Liver (tissue), 9 donors: ENCODE results near the gene SPCS1. TPM values are rescaled to one million over a fixed set of nuclear protein-coding genes. Genes with fewer than 3 reads are reported as not detected.

Experiments used
- DNase-seq: peaks from one replicate; pipeline ENCODE4 v3.0.0-alpha.2; 2017; ENCODE audit warnings: low spot score
- H3K27ac ChIP-seq, 2 donors: one replicate each; pipeline ENCODE4 v1.7.0; 2013; ENCODE audit warnings: inconsistent platforms in 2 of 2, low read length in 2 of 2, control low read depth in 1 of 2, low read depth in 1 of 2, mild to moderate bottlenecking in 1 of 2
- H3K27me3 ChIP-seq, 4 donors: one replicate each; pipeline versions ENCODE4 v1.6.1 to v1.7.0; 2013; ENCODE audit warnings: low read length in 3 of 4, inconsistent platforms in 1 of 4, mild to moderate bottlenecking in 1 of 4, moderate library complexity in 1 of 4; ENCODE audit not compliant: control insufficient read depth in 4 of 4, insufficient read depth in 4 of 4
- H3K36me3 ChIP-seq, 4 donors: one replicate each; pipeline versions ENCODE4 v1.6.1 to v1.7.0; 2013; ENCODE audit warnings: low read length in 3 of 4, mild to moderate bottlenecking in 3 of 4, low read depth in 1 of 4, moderate library complexity in 1 of 4; ENCODE audit not compliant: control insufficient read depth in 4 of 4, insufficient read depth in 3 of 4
- H3K4me1 ChIP-seq, 4 donors: one replicate each; pipeline versions ENCODE4 v1.6.1 to v1.7.0; 2013; ENCODE audit warnings: low read length in 3 of 4, mild to moderate bottlenecking in 3 of 4, moderate library complexity in 1 of 4; ENCODE audit not compliant: control insufficient read depth in 4 of 4, insufficient read depth in 4 of 4
- H3K4me3 ChIP-seq, 3 donors: one replicate each; pipeline versions ENCODE4 v1.6.1 to v1.7.0; 2013; ENCODE audit warnings: low read length in 3 of 3, control low read depth in 1 of 3, low read depth in 1 of 3, mild to moderate bottlenecking in 1 of 3
- H3K9ac ChIP-seq, 2 donors: one replicate each; pipeline ENCODE4 v1.7.0; 2013; ENCODE audit warnings: low read length in 2 of 2, mild to moderate bottlenecking in 2 of 2, moderate library complexity in 2 of 2, control low read depth in 1 of 2, low read depth in 1 of 2
- H3K9me3 ChIP-seq, 4 donors: one replicate each; pipeline versions ENCODE4 v1.6.1 to v1.7.0; 2013; ENCODE audit warnings: low read length in 3 of 4; ENCODE audit not compliant: control insufficient read depth in 4 of 4
- EGR1 ChIP-seq, 2 donors: IDR thresholded peaks; 2 replicates each; pipeline ENCODE4 v1.6.1; 2016 to 2018; ENCODE audit warnings: antibody characterized with exemption in 2 of 2, low read depth in 2 of 2
- FOXA1 ChIP-seq: IDR thresholded peaks from 2 replicates; pipeline ENCODE4 v1.6.1; 2016; ENCODE audit warnings: antibody characterized with exemption
- FOXA2 ChIP-seq: IDR thresholded peaks from 2 replicates; pipeline ENCODE4 v1.6.1; 2016; ENCODE audit warnings: antibody characterized with exemption
- GABPA ChIP-seq, 2 donors: IDR thresholded peaks in 1 of 2; conservative IDR thresholded peaks in 1 of 2; 2 replicates each; pipeline ENCODE4 v1.6.1; 2016; ENCODE audit warnings: antibody characterized with exemption in 2 of 2, mild to moderate bottlenecking in 1 of 2, moderate library complexity in 1 of 2
- HNF4A ChIP-seq, 2 donors: conservative IDR thresholded peaks; 2 replicates each; pipeline ENCODE4 v1.6.1; 2016; ENCODE audit warnings: antibody characterized with exemption in 2 of 2, mild to moderate bottlenecking in 2 of 2
- HNF4G ChIP-seq: IDR thresholded peaks from 2 replicates; pipeline ENCODE4 v1.6.1; 2016; ENCODE audit warnings: antibody characterized with exemption
- NR2F2 ChIP-seq: IDR thresholded peaks from 2 replicates; pipeline ENCODE4 v1.6.1; 2016; ENCODE audit warnings: antibody characterized with exemption
- RAD21 ChIP-seq, 2 donors: IDR thresholded peaks; 2 replicates each; pipeline ENCODE4 v1.6.1; 2016; ENCODE audit warnings: antibody characterized with exemption in 2 of 2, mild to moderate bottlenecking in 2 of 2
- RXRA ChIP-seq, 2 donors: IDR thresholded peaks; 2 replicates each; pipeline ENCODE4 v1.6.1; 2017 to 2018; ENCODE audit warnings: antibody characterized with exemption in 2 of 2, mild to moderate bottlenecking in 1 of 2
- SP1 ChIP-seq: IDR thresholded peaks from 2 replicates; pipeline ENCODE4 v1.6.1; 2018; ENCODE audit warnings: antibody characterized with exemption, mild to moderate bottlenecking
- YY1 ChIP-seq: IDR thresholded peaks from 2 replicates; pipeline ENCODE4 v1.6.1; 2016; ENCODE audit warnings: antibody characterized with exemption, mild to moderate bottlenecking
- WGBS: extraction: QIAGEN DNeasy Blood & Tissue Kit; methylation state at CpG from one replicate; pipeline ENCODE4 v1.1.7; 2013; 5-methylcytosine and 5-hydroxymethylcytosine counted together
- polyA plus RNA-seq, 2 donors: library from polyadenylated mRNA; stranded (reverse) in 1 of 2; unstranded in 1 of 2; fragments of 200-250 nt in 1 of 2; fragments of >200 nt in 1 of 2; fragmentation: Nextera tagmentation in 1 of 2; extraction: Ambion mirVana in 1 of 2; gene quantifications; one replicate each; pipeline versions ENCODE4 v1.2.1 to v1.2.3, GENCODE V29; 2013 to 2015
- total RNA-seq, 2 donors: library from RNA; depleted of rRNA; stranded (reverse); fragments of >200 nt; gene quantifications; one replicate each; pipeline ENCODE4 v1.2.3, GENCODE V29; 2014
- TF ChIP-seq, protein P1 (sequence below): IDR thresholded peaks from 2 replicates; pipeline ENCODE4 v1.6.1; 2016; ENCODE audit warnings: antibody characterized with exemption, mild to moderate bottlenecking
- TF ChIP-seq, protein P2 (sequence below): IDR thresholded peaks from 2 replicates; pipeline ENCODE4 v1.6.1; 2016; ENCODE audit warnings: antibody characterized with exemption
- TF ChIP-seq, protein P3 (sequence below): IDR thresholded peaks from 2 replicates; pipeline ENCODE4 v1.6.1; 2016; ENCODE audit warnings: antibody characterized with exemption
- TF ChIP-seq, protein P4 (sequence below): fragments of 150-350 bp; IDR thresholded peaks from 2 replicates; pipeline ENCODE4 v1.5.1; 2017; ENCODE audit warnings: improper control_type of control experiment, low read depth, low read length; ENCODE audit not compliant: missing input control
- donor health status: healthy.
- donor health status: healthy.
- donor health status: healthy.
- donor health status: healthy.
- donor health status: healthy.

The SPCS1 gene
- total and polyA plus RNA-seq, 4 donors = 42.3 to 227 (median 113) TPM

DNA sequence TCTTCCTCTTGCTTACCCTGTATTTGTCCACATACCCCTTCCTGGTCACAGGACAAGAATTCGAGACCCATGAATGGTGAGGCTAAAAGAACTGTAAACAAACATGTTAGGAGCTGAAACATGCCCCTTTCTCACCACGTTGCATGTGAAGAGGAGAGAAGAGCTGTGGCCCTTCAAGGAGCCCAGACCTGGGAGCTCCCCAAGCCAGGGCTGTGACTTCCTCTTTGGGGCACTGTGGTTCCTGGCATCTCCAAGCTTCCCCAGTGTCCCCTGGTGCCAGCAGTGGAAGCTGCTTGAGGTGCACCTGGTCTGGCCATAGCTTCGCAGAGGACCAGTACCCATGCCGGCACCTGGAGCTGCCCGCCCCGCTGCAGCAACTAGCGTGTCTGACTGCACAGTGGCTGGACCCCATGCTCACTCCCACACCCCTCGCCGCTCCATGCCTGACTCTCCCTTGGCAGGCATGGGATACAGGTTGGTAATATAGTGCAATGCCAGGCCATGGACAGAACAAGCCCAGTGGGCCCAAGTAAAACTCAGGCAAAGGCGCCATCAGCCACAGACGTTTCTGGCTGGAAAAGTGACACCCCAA, 9.9 kb downstream of the SPCS1 start:
- peaks cover 2 to 18% (median 10%) of the 10 kb centered on the region in 4 donors for H3K4me1 ChIP-seq
- no peak overlapping the region for H3K27ac ChIP-seq
- H3K36me3 ChIP-seq = peaks cover 0 to 5% (median 3%) of the 10 kb centered on the region in 4 donors
- no peaks in the 10 kb centered on the region for H3K27me3 ChIP-seq
- TF ChIP-seq, protein P1, sequence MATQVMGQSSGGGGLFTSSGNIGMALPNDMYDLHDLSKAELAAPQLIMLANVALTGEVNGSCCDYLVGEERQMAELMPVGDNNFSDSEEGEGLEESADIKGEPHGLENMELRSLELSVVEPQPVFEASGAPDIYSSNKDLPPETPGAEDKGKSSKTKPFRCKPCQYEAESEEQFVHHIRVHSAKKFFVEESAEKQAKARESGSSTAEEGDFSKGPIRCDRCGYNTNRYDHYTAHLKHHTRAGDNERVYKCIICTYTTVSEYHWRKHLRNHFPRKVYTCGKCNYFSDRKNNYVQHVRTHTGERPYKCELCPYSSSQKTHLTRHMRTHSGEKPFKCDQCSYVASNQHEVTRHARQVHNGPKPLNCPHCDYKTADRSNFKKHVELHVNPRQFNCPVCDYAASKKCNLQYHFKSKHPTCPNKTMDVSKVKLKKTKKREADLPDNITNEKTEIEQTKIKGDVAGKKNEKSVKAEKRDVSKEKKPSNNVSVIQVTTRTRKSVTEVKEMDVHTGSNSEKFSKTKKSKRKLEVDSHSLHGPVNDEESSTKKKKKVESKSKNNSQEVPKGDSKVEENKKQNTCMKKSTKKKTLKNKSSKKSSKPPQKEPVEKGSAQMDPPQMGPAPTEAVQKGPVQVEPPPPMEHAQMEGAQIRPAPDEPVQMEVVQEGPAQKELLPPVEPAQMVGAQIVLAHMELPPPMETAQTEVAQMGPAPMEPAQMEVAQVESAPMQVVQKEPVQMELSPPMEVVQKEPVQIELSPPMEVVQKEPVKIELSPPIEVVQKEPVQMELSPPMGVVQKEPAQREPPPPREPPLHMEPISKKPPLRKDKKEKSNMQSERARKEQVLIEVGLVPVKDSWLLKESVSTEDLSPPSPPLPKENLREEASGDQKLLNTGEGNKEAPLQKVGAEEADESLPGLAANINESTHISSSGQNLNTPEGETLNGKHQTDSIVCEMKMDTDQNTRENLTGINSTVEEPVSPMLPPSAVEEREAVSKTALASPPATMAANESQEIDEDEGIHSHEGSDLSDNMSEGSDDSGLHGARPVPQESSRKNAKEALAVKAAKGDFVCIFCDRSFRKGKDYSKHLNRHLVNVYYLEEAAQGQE = no peak
- no peak for TF ChIP-seq RXRA (IDR thresholded peaks at IDR 0.05)
- TF ChIP-seq NR2F2 = no peak
- no peak for TF ChIP-seq YY1
- no peak for TF ChIP-seq EGR1 (IDR thresholded peaks at IDR 0.05; ENCODE audit: low read depth in 2 of 2)
- no peak for TF ChIP-seq HNF4G
- no peak for TF ChIP-seq FOXA1
- no peak for TF ChIP-seq SP1
- TF ChIP-seq HNF4A (conservative IDR thresholded peaks at IDR 0.05) = no peak
- TF ChIP-seq, protein P2, sequence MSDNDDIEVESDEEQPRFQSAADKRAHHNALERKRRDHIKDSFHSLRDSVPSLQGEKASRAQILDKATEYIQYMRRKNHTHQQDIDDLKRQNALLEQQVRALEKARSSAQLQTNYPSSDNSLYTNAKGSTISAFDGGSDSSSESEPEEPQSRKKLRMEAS = no peak
- TF ChIP-seq, protein P3, sequence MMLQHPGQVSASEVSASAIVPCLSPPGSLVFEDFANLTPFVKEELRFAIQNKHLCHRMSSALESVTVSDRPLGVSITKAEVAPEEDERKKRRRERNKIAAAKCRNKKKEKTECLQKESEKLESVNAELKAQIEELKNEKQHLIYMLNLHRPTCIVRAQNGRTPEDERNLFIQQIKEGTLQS = no peak
- TF ChIP-seq GABPA (IDR thresholded peaks at IDR 0.05 in 1 of 2, conservative IDR thresholded peaks at IDR 0.05 in 1 of 2) = no peak
- no peak overlapping the region for H3K4me3 ChIP-seq
- 93% methylated on average over 11 of the region's 11 CpGs for WGBS
- no peak for DNase-seq
- no peaks in the 10 kb centered on the region for H3K9me3 ChIP-seq
- H3K9ac ChIP-seq = no peak overlapping the region

DNA sequence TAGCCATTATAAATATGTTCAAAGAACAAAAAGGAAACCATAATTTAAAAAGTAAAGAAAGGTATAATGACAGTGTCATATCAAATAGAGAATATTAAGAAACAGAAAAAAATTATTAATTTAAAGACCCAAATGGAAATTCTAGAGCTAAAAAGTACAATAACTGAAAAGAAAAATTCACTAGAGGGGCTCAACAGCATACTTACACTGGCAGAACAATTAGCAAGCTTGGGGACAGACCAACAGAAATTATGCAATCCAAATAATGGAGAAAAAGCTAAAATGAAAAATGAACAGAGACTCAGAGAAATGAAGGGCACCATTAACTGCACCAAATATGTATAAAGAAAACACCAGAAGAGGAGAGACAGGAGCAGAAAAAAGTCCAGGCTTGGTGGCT, 13.7 kb downstream of the SPCS1 start:
- H3K27me3 ChIP-seq = no peaks in the 10 kb centered on the region
- TF ChIP-seq FOXA1 (no peak), RXRA (IDR thresholded peaks at IDR 0.05) (no peak), HNF4A (conservative IDR thresholded peaks at IDR 0.05) (no peak), FOXA2 (no peak), HNF4G (no peak), NR2F2 (no peak), RAD21 (IDR thresholded peaks at IDR 0.05) (no peak)
- TF ChIP-seq, protein P1 = no peak
- TF ChIP-seq, protein P2 = no peak
- TF ChIP-seq, protein P3 = no peak
- TF ChIP-seq, protein P4, sequence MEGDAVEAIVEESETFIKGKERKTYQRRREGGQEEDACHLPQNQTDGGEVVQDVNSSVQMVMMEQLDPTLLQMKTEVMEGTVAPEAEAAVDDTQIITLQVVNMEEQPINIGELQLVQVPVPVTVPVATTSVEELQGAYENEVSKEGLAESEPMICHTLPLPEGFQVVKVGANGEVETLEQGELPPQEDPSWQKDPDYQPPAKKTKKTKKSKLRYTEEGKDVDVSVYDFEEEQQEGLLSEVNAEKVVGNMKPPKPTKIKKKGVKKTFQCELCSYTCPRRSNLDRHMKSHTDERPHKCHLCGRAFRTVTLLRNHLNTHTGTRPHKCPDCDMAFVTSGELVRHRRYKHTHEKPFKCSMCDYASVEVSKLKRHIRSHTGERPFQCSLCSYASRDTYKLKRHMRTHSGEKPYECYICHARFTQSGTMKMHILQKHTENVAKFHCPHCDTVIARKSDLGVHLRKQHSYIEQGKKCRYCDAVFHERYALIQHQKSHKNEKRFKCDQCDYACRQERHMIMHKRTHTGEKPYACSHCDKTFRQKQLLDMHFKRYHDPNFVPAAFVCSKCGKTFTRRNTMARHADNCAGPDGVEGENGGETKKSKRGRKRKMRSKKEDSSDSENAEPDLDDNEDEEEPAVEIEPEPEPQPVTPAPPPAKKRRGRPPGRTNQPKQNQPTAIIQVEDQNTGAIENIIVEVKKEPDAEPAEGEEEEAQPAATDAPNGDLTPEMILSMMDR = no peak
- H3K27ac ChIP-seq = no peak overlapping the region
- no peak for DNase-seq
- peaks cover 0 to 9% (median 0%) of the 10 kb centered on the region in 4 donors for H3K4me1 ChIP-seq
- no peak overlapping the region for H3K4me3 ChIP-seq
- peaks cover 0 to 5% (median 3%) of the 10 kb centered on the region in 4 donors for H3K36me3 ChIP-seq
- H3K9ac ChIP-seq = no peak overlapping the region
- H3K9me3 ChIP-seq = no peaks in the 10 kb centered on the region
